Subcutaneous adipose tissue (tissue), 4 donors: ENCODE measurements around the gene SPATA31D3. TPM values are rescaled to one million over a fixed set of nuclear protein-coding genes. Genes with fewer than 3 reads are reported as not detected.
"Not testable (repeated sequence)": the region's sequence is repeated elsewhere in the genome, so short reads cannot be mapped to it uniquely, and the experiment has no call there.

Experiments
- total RNA-seq, 4 donors: library from RNA; depleted of rRNA; stranded (reverse); fragments of >200 nt; gene quantifications; one replicate each; pipeline ENCODE4 v1.1.0, GENCODE V29; 2016
- TF ChIP-seq, protein P1 (sequence below): fragments of 450-650 bp; IDR thresholded peaks from one replicate; pipeline ENCODE4 v1.5.1; 2016; ENCODE audit warnings: low read depth, mild to moderate bottlenecking, control low read depth, antibody characterized with exemption, moderate library complexity

Gene SPATA31D3
- total RNA-seq, 4 donors from 2014 or later: not detected

- TF ChIP-seq, protein P1, sequence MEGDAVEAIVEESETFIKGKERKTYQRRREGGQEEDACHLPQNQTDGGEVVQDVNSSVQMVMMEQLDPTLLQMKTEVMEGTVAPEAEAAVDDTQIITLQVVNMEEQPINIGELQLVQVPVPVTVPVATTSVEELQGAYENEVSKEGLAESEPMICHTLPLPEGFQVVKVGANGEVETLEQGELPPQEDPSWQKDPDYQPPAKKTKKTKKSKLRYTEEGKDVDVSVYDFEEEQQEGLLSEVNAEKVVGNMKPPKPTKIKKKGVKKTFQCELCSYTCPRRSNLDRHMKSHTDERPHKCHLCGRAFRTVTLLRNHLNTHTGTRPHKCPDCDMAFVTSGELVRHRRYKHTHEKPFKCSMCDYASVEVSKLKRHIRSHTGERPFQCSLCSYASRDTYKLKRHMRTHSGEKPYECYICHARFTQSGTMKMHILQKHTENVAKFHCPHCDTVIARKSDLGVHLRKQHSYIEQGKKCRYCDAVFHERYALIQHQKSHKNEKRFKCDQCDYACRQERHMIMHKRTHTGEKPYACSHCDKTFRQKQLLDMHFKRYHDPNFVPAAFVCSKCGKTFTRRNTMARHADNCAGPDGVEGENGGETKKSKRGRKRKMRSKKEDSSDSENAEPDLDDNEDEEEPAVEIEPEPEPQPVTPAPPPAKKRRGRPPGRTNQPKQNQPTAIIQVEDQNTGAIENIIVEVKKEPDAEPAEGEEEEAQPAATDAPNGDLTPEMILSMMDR: no peak
Measured at GRCh38 chr9:81906671-81907070, 36.6 kb upstream of the SPATA31D3 start.

GRCh38 chr9:81912135-81912534, 31.2 kb upstream of the SPATA31D3 start:
- TF ChIP-seq, protein P1: no peak

GRCh38 chr9:81915801-81916505, 27.3 kb upstream of the SPATA31D3 start:
- TF ChIP-seq, protein P1: no peak

DNA sequence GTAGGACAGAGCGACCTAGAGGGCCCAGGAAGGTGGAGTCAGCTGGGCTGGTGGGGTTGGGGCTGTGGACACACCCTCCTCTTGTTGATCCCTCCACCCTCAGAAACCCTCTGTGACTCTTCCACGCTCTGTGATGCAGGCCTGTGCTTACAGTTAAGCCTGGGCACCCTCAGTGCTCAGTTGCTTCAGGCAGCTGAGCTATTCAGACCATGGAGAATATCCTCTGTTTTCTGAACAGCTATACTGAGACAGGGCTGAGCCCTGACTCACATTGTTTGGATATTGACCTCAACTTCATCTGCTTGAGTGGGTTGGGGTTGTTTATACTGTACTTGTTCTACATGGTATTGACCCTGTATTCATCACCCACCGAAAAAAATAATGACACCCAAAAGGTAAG, 15.0 kb upstream of the SPATA31D3 start, which contains the start of gene SPATA31D4:
Gene SPATA31D4 (plus strand): TSS at position 124 of the 400 bp plus-strand sequence. CDS start 86 bp downstream, at position 210.
- TF ChIP-seq, protein P1: not testable (repeated sequence)

GRCh38 chr9:81953096-81953495, 9.8 kb downstream of the SPATA31D3 start:
- TF ChIP-seq, protein P1: no peak

GRCh38 chr9:81955625-81956024, 12.3 kb downstream of the SPATA31D3 start:
- TF ChIP-seq, protein P1: no peak

- TF ChIP-seq, protein P1: no peak
Measured at GRCh38 chr9:81964218-81965171, 21.2 kb downstream of the SPATA31D3 start.
